Measurements from ENCODE around the gene ITGB1.
A peak's percentile ranks its signal among the peaks of the same experiment; 100 is the strongest.
"Not testable (repeated sequence)": the region's sequence is repeated elsewhere in the genome, so short reads cannot be mapped to it uniquely, and the experiment has no call there.

The ITGB1 gene

DNA sequence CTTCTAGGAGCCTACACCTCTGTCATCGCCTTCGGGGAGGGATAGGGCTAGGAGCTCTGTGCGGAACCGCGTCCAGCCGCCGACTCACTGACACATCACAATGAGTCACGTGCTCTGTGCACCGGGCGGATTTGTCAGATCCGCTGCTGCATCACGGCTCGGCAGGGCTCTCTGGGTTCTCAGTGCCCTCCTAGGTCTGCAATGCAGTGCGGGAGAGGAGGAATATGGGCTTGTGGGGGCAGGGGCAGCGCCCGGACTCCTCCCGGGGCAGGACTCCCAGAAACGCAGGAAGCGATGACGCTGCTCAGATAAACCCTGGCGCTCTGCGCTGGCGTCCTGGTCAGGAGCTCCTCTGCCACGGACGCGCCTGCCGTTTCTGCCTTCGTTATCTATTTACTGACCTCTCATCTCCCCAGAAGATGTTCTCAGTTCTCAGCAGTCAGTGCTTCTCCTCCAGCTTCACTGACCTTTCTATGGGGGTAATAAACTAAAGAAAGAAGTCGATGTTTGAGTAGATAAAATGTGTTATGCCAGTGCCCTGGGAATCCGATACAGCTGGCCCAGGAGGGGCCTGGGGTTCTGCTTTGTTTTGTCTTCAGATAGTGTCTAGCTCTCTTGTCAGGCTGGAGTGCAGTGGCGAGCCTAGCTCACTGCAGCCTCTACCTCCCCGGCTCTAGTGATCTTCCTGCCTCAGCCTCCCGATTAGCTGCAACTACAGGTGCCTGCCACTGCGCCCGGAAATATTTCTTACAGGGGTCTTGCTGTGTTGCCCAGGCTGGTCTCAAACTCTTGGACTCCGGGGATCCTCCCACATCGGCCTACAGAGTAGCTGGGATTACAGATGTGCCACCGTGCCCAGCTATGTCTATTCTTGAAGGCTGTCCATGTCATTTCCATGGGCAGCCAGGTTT, 22.8 kb upstream of the ITGB1 start:
- DNase-seq (ENCODE audit: low spot score): peak; percentile 84

DNA sequence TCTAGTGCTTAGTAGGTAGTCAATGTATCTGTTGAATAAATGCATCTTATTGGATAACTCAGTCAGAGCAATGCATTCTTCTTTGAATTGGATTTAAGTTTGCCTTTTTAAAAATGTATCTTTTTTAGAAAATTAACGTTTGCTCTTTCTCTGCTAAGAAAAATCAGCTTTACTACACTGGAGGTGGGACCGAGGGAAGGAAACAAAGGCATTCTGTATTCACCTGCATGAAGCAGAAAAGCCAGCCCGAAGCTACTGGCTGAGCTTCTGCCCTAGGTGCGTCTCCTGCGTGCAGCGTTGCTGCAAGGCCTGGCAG, 22.2 kb upstream of the ITGB1 start:
- no peak for DNase-seq (ENCODE audit: low spot score)

DNA sequence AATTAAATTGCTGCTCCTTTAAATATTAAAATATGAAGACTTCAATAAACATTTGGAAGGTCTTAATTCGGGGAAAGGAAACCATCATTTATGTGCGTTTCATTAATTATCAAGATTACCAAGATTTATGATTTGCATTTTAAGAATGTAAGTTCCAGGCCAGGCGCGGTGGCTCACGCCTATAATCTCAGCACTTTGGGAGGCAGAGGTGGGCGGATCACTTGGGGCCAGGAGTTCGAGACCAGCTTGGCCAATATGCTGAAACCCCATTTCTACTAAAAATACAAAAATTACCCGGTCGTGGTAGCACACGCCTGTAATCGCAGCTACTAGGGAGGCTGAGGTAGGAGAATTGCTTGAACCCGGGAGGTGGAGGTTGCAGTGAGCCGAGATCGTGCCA, 21.7 kb upstream of the ITGB1 start:
- not testable (repeated sequence) for DNase-seq (ENCODE audit: low spot score)

DNA sequence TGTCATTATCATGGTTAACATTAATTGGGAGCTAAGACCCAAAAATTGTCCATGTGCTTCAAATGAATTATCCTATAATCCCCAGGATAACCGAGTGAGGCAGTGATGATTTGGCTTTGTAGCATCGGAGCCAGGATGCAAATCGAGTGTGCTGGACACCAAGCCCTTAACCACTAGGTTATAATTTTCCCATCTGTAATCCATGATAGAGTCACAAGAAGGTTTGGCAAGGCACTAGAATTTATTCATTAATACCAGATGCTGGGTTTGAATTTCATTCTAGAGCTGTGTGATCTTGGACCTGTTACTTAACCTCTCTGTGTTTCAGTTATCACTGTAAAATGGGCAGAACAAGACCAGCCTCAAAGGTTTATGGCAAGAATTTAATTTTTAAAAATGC, 21.0 kb upstream of the ITGB1 start:
- no peak for DNase-seq (ENCODE audit: low spot score)

DNA sequence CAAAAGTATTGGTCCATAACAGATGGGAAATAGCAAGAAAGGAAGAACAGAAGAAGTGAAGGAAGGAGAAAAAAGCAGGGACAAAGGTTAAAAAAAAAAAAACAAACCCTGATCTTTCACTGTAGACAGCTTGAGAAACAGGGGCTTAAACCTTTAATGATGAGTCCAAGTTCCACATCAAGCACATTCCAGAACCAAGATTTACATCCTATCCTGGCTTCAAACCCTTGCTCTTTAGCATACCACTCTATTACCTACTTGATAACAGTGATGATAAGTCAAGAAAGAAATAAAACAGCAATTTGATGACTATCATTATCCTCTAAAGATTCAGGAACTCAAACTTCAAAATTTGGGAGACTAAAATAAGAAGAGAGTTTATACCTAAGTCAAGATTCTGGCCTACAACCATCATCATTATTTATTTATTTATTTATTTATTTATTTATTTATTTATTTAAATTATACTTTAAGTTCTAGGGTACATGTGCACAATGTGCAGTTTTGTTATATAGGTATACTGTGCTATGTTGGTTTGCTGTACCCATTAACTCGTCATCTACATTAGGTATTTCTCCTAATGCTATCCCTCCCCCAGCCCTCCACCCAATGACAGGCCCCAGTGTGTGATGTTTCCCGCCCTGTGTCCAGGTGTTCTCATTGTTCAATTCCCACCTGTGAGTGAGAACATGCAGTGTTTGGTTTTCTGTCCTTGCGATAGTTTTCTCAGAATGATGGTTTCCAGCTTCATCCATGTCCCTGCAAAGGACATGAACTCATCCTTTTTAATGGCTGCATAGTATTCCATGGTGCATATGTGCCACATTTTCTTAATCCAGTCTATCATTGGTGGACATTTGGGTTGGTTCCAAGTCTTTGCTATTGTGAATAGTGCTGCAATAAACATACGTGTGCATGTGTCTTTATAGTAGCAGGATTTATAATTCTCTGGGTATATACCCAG, 20.1 kb upstream of the ITGB1 start:
- DNase-seq (ENCODE audit: low spot score): not testable (repeated sequence)

DNA sequence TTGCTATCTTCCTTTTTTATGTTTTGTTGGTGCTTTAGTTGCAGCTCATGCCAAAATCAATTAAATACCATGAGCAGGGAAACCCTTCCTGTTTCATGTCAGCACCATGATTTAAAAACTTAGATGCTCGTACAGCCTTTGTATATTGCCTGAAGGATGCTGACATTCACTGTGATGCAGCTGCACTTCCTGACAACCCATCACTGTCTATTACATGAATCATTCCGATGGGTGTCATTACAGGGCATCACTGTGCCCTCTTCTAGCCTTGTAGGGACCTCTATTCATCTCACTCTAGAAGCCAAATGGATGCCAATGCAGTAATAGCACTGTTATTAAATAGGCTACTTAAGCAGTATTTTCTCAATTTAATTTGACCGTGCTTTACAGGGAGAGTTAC, 18.3 kb upstream of the ITGB1 start:
- DNase-seq (ENCODE audit: low spot score): no peak

DNA sequence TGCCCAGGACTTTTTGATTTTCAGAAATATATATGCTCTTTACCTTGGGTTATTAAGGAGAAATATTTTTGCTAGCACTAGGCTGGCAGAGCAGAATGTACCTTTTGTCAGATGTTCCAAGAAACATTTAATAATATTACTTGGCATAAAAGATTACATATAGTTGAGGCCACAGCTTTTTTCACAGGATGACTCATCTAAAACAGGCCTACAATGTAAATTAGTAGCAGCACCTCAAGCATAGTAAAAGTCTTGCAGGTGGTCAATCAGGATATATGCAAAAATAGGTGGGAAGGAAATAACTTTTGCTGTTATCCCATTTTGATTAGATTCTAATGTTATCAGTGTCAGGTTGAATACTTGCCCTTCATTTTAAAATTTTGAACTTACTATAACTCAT, 14.9 kb upstream of the ITGB1 start:
- DNase-seq (ENCODE audit: low spot score): no peak

DNA sequence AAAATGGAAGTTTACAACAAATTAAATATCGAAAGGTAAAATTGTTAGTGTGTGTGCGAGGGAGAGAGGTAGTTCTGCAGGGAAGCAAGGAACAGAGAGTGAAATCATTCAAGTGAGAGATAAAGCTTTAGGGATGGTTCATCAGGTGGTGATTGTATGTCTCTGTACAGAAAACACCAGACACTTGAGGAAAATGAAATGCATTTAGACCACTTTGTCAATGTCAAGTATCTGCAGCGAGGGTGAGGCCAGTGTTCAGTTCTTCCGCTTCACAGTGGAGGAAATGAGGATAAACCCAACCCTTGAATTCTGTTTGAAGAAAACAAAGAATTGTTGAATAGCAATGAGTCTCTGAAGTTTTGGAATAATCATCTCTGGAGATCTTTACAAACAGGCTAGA, 14.4 kb upstream of the ITGB1 start:
- DNase-seq (ENCODE audit: low spot score): no peak

DNA sequence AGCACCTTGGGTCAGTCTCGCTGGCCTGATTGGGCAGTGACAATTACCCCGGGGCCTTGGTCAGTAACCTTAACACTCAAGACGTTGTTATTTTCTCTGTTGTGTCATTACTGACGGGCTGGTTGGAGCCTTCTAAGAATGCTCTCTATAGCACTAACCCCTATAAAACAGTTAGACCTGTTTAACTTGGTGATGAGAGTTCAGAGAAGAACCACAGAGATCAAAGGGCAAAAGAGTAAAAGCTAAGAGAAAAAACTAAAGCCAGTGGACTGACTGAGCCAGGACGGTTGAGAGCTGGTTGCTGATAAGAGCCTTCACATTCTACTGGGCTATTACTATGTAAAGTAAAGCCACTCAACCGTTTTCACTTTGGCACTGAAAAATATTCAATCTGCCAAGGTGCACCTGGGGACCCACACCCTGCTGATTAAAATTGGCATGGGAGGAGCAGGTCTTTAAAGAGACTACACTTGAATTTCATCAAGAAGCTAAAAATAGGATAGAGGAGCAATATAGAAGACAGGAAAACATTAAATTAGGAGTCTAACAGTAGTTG, 13.6 kb upstream of the ITGB1 start:
- DNase-seq (ENCODE audit: low spot score): no peak

DNA sequence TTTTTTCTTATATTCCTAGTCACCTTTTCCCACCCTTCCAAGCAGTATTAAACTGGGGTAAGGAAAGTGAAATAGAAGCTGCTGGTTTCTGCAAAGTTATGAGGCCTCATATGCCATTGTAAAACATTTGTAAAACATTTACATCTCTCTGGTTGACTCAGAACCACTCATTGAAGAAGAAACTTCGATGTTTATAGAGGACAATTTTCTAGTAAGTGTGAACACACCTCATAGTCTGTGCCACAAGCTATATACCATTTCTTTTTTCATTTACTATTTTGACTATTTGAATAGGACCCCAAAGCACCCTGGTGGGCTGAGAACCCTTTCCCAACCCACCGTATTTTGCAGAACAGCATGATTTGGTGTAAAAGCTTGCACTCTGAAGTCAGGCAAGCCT, 12.9 kb upstream of the ITGB1 start:
- no peak for DNase-seq (ENCODE audit: low spot score)

DNA sequence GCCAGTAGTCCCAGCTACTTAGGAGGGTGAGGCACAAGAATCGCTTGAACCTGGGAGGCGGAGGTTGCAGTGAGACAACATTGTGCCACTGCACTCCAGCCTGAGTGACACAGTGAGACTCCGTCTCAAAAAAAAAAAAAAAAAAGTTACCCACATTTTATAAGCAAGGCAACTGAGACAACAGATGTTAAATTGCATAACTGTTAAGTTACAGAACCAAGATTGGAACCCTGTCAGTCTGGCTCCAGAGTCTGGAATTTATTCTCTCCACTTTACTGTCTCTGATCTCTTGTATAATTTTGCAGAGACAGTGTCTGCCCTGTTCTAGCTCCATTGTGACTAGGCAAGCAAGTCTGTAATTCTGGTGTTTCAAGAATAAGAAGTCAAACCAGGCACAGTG, 6.2 kb upstream of the ITGB1 start:
- no peak for DNase-seq (ENCODE audit: low spot score)

DNA sequence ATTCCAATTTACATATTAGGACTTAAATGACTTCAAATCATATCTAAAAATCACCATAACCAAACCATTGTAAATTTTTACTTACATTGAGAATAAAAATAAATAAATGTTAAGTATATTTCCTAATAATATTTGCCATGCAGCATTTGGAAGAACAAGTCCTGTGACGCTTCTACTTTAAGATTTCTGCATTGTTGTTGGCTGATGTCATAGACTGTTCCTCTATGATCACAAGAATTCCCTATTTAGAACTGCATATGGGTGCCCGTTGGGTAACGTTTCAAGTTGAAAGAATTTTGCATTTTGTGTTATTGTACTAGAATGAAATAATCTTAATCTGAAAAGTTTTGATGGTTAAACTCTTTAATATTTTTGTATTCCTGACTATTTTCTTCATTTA, 5.1 kb upstream of the ITGB1 start:
- no peak for DNase-seq (ENCODE audit: low spot score)

DNA sequence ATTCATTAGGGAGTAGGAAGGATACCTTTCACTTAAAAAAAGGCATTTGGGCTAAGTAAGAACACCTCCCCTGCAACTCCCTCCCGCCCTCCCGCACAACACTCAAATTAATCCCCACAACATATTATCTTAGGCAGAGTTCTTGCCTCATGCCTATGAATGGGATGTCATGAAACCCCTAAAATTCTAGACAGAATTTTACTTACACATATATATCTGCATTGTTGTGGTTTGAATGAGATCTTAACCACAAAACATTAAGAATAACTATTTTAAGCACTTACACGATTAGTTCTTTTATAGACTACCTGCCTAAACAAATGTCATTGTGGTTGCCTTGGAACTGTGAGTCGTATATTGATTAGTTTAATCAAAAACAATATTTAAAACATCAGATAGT, 4.5 kb upstream of the ITGB1 start:
- DNase-seq (ENCODE audit: low spot score): no peak

DNA sequence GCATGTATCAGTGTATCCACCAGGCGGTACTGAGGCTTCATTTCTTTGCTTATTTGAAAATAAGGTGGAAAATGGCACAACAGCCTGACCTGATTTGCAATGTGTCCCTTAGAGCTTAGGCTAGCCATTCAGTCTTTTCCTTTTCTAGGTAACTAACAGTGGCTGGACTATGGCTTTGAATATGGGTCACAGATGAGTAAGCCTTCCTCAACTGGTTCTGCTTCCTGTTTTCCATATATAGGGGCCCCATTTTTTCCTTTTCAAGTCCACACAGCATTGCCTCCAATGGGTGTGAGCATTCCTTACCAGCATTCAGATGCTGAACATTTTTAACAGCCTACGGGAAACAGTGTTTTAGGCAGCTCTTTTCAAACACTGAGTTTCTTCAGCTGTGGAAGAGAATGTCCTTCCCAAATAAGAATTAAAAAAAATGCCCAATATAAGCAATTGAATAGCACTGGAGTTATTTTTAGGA, 3.9 kb upstream of the ITGB1 start:
- no peak for DNase-seq (ENCODE audit: low spot score)

DNA sequence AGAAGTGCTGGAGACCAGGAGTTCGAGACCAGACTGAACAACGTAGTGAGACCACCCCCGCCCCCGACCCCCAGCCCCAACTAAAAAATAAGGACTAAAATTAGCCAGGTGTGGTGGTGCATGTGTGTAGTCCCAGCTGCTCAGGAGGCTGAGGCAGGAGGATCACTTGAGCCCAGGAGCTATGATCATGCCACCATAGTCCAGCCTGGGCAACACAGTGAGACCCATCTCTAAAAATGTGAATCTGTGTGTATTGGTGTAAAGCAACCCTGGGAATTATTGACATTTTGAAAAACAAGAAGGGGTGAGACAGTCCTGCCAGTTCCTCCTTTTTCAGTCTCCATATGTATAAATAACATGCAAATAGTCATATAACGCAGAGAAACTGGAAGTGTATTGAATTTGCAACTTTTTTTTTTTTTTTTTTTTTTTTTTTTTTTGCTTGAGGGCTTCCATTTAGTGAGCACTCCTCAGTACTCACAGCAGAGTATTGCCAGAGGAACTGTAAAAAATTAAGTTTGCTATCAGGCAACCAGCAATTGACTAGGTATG, 3.4 kb upstream of the ITGB1 start:
- no peak for DNase-seq (ENCODE audit: low spot score)

DNA sequence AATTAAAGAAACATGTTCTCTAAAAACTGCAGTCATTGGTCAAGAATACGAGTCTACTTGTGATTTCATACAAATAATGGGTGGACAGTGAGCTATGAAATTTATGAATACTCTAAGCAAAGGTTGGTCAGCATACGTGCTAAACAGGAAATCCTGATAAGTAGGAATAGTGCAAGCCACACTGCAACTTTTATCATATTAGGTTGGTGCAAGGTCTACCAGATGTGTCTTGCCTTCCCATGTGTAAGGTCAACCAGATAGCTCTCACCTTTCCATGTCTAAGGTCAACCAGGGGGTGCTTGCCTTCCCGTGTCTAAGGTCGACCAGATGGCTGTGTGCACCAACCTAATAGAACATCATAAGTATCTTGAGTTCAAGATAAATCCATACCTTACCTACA, 2.0 kb upstream of the ITGB1 start:
- no peak for DNase-seq (ENCODE audit: low spot score)

DNA sequence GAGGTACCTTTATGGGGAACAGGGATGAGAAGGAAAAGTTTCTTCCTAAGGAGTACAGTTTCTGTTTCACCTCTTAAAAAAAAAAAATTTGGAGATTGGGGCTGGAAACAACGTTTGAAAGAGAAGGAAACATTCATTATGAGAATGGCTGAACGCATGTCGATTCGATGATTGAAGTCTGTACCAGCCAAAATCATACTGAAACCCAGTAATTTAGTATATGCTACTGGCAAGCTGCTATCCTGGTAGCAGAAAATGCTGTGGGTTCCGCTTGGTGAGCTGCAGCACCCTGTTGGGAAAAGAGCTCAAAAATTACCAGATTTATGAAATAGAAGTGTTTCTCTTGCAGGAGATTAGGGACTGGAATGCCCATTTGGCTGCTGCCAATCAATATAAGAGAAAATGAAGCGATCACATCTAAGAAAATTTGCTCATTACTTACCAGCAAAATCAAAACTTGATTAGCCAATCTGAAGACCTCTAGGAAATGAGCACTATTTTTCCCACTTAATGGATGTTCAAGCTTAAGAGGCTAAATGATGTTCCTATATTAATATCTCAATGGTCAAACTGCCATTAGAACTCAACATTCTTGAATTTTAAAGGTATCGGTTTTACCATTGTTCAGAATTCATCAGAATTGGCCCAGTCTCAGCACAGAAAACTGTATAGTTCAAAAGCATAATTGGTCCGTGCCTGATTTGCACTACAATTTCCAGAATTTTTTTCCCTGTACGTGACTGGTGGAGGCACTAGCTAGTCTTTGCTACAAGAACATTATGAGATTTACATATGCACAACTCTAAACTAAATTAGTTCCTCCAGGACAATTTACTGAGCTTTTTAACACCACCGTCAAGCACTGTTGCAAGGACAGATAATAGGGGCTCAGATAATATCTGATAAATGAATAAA, 1.2 kb upstream of the ITGB1 start:
- DNase-seq (ENCODE audit: low spot score): no peak

DNA sequence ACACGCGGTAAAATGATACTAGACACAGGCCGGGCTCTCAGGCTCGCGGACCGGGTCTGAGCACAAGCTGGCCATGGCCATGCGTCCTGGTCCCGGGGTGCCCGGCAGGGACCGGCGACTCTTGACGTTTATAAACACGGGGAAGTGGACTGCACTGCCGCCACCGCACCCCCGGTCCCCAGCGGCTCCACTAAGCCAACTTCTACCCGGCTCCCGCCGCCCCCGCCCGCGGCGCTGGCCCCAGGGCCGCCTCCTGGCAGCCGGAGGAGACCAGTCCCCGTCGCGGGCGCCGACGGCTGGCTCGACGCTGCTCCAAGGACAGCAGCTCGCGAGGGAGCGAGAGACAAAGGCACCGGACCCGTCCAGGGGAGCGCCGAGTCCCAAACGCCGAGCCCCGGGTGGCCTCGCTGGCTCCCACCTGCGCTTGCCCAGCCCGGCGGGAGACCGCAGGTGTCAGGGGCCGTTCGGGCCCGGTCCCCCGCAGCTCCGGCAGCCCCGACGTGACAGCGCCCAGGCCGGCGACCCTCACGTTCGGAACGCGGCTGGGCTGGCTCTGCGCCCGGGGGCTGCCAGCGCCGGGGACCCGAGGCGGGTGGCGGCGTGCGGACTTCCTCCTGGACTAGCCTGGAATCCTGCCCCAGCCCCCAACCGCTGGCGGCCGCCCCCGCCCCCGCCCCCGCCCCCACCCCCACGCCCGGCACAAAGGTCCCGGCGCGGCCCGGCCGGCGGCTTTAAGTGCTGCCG, 517 bp downstream of the ITGB1 start:
- no peak for DNase-seq (ENCODE audit: low spot score)

DNA sequence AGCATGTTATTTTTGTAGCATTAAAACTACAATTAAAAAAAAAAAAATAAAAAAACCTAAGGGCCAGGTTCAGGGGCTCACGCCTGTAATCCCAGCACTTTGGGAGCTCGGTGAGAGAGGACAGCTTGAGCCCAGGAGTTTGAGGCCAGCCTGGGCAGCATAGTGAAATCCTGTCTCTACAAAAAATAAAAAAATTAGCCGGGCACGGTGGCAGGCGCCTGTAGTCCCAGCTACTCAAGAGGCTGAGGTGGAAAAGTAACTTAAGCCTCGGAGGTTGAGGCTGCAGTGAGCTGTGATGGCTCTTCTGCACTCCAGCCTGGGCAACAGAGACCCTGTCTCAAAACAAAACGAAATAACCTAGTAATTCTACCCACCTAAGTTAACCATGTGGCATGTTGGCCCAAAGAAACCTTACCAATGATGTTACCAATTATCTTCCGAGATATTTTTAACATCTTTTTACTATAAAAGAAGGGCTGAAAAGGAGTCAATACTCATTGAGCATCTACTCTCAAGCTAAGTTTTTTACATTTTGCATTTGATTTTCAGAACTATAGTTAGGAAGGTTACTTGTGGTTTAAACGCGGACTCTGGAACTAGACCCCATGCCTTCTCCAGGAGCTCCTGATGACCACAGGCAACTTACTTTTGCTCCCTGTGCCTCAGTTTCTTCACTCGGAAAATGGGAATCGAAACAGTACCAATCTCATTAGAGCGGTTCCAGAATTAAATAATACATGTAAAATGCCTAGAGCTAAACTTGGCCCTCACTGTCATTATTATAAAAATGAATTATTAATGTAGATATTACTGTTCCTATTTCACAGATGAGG, 1.4 kb downstream of the ITGB1 start:
- no peak for DNase-seq (ENCODE audit: low spot score)

DNA sequence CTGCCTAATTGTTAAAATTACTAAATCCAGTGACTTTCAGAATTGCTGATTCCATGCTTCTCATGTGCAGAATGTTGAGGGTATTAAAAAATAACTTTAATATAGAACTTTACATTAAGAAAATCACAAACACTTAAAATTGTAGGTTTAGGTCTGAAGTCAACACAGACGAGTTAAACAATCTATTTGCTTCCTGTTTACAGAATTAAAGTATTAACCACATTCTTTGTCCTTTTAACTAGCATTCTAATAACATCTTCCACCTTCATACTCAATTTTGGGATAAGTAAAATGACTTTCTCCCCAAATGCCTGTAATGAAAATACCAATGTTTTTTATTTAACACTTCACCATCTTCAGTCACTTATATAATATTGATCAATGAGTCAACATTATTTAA, 2.2 kb downstream of the ITGB1 start:
- no peak for DNase-seq (ENCODE audit: low spot score)

Data from putamen (tissue), 1 donor.